OCI-LY3 (cell line): ENCODE data around the gene CAPN1.

Experiments
- H2AFZ ChIP-seq: fragments of 200-600, 300-600 bp; shearing (Covaris generic); 2 replicates; pipeline ENCODE4 v1.6.0; 2014; ENCODE audit warnings: antibody characterized with exemption, low read depth, low read length
- H3K27ac ChIP-seq: fragments of 200-600, 300-600 bp; sonication (generic); 2 replicates; pipeline ENCODE4 v1.5.1; 2014; ENCODE audit warnings: mild to moderate bottlenecking, low read length, moderate library complexity, mixed read lengths
- H3K27me3 ChIP-seq: fragments of 200-600, 300-600 bp; sonication (generic); 2 replicates; pipeline ENCODE4 v1.6.1; 2014; ENCODE audit warnings: low read depth, low read length, mixed read lengths
- H3K36me3 ChIP-seq: fragments of 200-600, 300-600 bp; sonication (generic); replicated peaks from 2 replicates; pipeline ENCODE3; 2014; ENCODE audit warnings: low read depth, low read length, mixed read lengths
- H3K4me1 ChIP-seq: fragments of 300-600, 200-600 bp; sonication (generic); 2 replicates; pipeline ENCODE4 v1.6.1; 2014; ENCODE audit warnings: low read length, mixed read lengths
- H3K4me2 ChIP-seq: fragments of 200-600, 300-600 bp; sonication (generic); 2 replicates; pipeline ENCODE4 v1.6.1; 2014; ENCODE audit warnings: low read length, mixed read lengths
- H3K4me3 ChIP-seq: fragments of 300-600, 200-600 bp; sonication (generic); 2 replicates; pipeline ENCODE4 v1.5.1; 2014; ENCODE audit warnings: antibody characterized with exemption, mild to moderate bottlenecking, low read length, moderate library complexity
- H3K79me2 ChIP-seq: fragments of 300-600, 200-600 bp; shearing (Covaris generic); 2 replicates; pipeline ENCODE4 v1.6.1; 2014; ENCODE audit warnings: mild to moderate bottlenecking, low read length, mixed read lengths
- H3K9ac ChIP-seq: fragments of 300-600, 200-600 bp; shearing (Covaris generic); 2 replicates; pipeline ENCODE4 v1.6.0; 2014; ENCODE audit warnings: mild to moderate bottlenecking, low read length, moderate library complexity
- H3K9me3 ChIP-seq: fragments of 200-600, 300-600 bp; shearing (Covaris generic); 2 replicates; pipeline ENCODE4 v1.6.1; 2014; ENCODE audit warnings: low read length, mixed read lengths; ENCODE audit not compliant: insufficient read depth
- H4K20me1 ChIP-seq: fragments of 200-600, 300-600 bp; sonication (generic); 2 replicates; pipeline ENCODE4 v1.6.1; 2016; ENCODE audit warnings: low read length, mixed read lengths; ENCODE audit not compliant: insufficient read depth
- EZH2phosphoT487 ChIP-seq: fragments of 200-600 bp; shearing (Covaris generic); IDR thresholded peaks from 2 replicates; pipeline ENCODE4 v1.6.1; 2018; ENCODE audit warnings: antibody characterized with exemption, mixed run types, low read depth
- TF ChIP-seq, protein P1 (sequence below): fragments of 200-600, 300-600 bp; sonication (generic); IDR thresholded peaks from 2 replicates; pipeline ENCODE4 v1.5.1; 2014; ENCODE audit warnings: antibody characterized with exemption, low read length, low read depth

CAPN1 gene

GRCh38 chr11:65134240-65134951 is 47.3 kb upstream of the CAPN1 start, which contains the start of gene SYVN1:
Gene SYVN1 (minus strand): TSS chr11:65134519. CDS start chr11:65133601, 918 bp downstream.
- peak within 1 kb of the TSS; percentile 99 for H3K27ac ChIP-seq

DNA sequence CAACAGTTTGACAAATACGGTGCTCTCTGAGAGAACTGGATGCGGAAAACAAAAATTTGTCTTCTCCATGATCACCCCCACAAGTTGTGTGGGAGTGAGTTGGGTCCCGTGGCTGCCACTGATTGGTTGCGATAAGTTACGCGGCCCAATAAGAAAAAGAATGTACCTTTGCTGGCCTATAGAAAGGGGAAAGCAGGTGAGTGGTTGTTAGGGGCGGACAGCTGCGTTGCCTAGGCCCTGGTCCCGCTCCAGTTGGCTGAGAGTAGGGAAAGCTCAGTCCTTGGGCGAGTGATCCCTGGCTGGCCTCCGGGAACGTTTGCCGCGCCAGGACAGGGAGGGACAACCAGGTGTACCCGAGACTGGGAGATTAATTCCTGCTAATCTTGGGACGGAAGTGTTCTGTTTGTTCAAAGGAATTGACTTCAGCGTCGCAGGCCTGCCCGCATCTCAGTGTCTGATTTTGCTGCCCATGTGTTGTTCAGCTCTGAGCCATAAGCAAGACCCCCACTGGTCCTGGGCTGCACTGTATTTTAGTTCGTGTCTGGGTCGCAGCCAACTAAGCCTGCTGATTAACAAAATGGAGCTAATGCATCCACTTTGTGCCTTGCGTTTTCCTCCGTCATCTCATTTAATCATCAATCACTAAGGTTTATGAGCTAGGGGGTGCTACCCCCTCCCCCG is 46.6 kb upstream of the CAPN1 start:
- peak overlapping the region; percentile 77 for H2AFZ ChIP-seq
- peak overlapping the region; percentile 95 for H3K4me2 ChIP-seq
- TF ChIP-seq EZH2phosphoT487, result no peak
- TF ChIP-seq, protein P1, sequence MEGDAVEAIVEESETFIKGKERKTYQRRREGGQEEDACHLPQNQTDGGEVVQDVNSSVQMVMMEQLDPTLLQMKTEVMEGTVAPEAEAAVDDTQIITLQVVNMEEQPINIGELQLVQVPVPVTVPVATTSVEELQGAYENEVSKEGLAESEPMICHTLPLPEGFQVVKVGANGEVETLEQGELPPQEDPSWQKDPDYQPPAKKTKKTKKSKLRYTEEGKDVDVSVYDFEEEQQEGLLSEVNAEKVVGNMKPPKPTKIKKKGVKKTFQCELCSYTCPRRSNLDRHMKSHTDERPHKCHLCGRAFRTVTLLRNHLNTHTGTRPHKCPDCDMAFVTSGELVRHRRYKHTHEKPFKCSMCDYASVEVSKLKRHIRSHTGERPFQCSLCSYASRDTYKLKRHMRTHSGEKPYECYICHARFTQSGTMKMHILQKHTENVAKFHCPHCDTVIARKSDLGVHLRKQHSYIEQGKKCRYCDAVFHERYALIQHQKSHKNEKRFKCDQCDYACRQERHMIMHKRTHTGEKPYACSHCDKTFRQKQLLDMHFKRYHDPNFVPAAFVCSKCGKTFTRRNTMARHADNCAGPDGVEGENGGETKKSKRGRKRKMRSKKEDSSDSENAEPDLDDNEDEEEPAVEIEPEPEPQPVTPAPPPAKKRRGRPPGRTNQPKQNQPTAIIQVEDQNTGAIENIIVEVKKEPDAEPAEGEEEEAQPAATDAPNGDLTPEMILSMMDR, result no peak
- H3K79me2 ChIP-seq, result peaks cover 47% of the 10 kb centered on the region
- peaks cover 26% of the 10 kb centered on the region for H3K36me3 ChIP-seq
- peaks cover 33% of the 10 kb centered on the region for H3K4me1 ChIP-seq
- H3K9ac ChIP-seq, result peak overlapping the region; percentile 99
- no peaks in the 10 kb centered on the region for H3K27me3 ChIP-seq
- no peaks in the 10 kb centered on the region for H3K9me3 ChIP-seq
- H3K4me3 ChIP-seq, result peak overlapping the region; percentile 93
- peak overlapping the region; percentile 99 for H3K27ac ChIP-seq
- H4K20me1 ChIP-seq, result no peaks in the 10 kb centered on the region

More at GRCh38 chr11:65134240-65134951, 47.3 kb upstream of the CAPN1 start, which contains the start of gene SYVN1:
- no peaks in the 10 kb centered on the region for H3K9me3 ChIP-seq
- H3K9ac ChIP-seq, result peak within 1 kb of the TSS; percentile 99
- no peaks in the 10 kb centered on the region for H4K20me1 ChIP-seq
- H3K4me1 ChIP-seq, result peaks cover 36% of the 10 kb centered on the region
- peak within 1 kb of the TSS; percentile 77 for H2AFZ ChIP-seq
- H3K36me3 ChIP-seq, result peaks cover 33% of the 10 kb centered on the region
- H3K4me3 ChIP-seq, result peak within 1 kb of the TSS; percentile 93
- H3K27me3 ChIP-seq, result no peaks in the 10 kb centered on the region
- peaks cover 47% of the 10 kb centered on the region for H3K79me2 ChIP-seq
- peak within 1 kb of the TSS; percentile 100 for H3K4me2 ChIP-seq
- no peak for TF ChIP-seq EZH2phosphoT487
- TF ChIP-seq, protein P1, result no peak

GRCh38 chr11:65135633-65136145 is 46.0 kb upstream of the CAPN1 start:
- Histone ChIP-seq H3K4me3 (peak overlapping the region; percentile 93), H3K27ac (peak overlapping the region; percentile 99), H3K4me2 (peak overlapping the region; percentile 95), H3K4me1 (peaks cover 27% of the 10 kb centered on the region), H3K79me2 (peaks cover 46% of the 10 kb centered on the region), H4K20me1 (no peaks in the 10 kb centered on the region), H3K27me3 (0 out of 2 replicates have a peak, but pooled peaks cover 4% of the 10 kb centered on the region), H3K9me3 (no peaks in the 10 kb centered on the region), H3K9ac (peak overlapping the region; percentile 99), H3K36me3 (peaks cover 21% of the 10 kb centered on the region), H2AFZ (no peak overlapping the region)
- TF ChIP-seq, protein P1, result no peak

GRCh38 chr11:65136515-65137096 is 45.1 kb upstream of the CAPN1 start:
- Histone ChIP-seq H3K36me3 (peaks cover 12% of the 10 kb centered on the region), H3K4me2 (no peak overlapping the region), H2AFZ (no peak overlapping the region), H3K4me3 (no peak overlapping the region), H3K27ac (no peak overlapping the region), H3K9me3 (no peaks in the 10 kb centered on the region), H3K4me1 (peaks cover 18% of the 10 kb centered on the region), H3K79me2 (peaks cover 37% of the 10 kb centered on the region), H3K27me3 (peaks cover 9% of the 10 kb centered on the region; the same call in 1 of the 2 replicates), H3K9ac (no peak overlapping the region), H4K20me1 (no peaks in the 10 kb centered on the region)
- TF ChIP-seq, protein P1, result no peak
- TF ChIP-seq EZH2phosphoT487, result no peak
